ENCODE data around the gene UBE2L3. TPM values are rescaled to one million over a fixed set of nuclear protein-coding genes. Genes with fewer than 3 reads are reported as not detected.
A peak's percentile ranks its signal among the peaks of the same experiment; 100 is the strongest.
"Not testable (repeated sequence)": the region's sequence is repeated elsewhere in the genome, so short reads cannot be mapped to it uniquely, and the experiment has no call there.

UBE2L3 gene
- total RNA-seq, 4 donors from 2014 or later, result 42.1 to 69.7 (median 50.1) TPM

DNA sequence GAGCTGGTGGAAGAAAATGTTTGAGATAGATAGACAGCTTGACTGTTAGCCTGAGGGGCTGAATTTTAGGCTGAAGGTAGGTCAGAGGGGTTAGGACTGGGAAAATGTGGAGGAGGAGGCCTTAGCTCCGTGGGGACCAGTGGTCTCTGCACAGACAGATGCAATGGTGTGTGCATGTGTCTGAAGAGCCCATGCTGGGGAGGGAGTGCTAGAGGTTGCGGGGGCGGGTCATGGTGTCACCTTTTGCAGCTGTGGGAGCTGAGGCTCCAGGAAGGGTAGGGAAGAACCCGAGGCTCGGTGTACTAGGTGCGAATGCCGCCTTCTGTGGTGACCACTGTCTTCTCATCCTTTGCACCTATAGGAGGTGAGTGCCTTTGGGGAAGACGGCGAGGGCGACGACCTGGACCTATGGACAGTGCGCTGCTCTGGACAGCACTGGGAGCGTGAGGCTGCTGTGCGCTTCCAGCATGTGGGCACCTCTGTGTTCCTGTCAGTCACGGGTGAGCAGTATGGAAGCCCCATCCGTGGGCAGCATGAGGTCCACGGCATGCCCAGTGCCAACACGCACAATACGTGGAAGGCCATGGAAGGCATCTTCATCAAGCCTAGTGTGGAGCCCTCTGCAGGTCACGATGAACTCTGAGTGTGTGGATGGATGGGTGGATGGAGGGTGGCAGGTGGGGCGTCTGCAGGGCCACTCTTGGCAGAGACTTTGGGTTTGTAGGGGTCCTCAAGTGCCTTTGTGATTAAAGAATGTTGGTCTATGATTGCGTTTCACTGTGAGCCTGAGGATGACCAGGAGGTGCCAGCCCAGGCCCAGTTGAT, 76.2 kb downstream of the UBE2L3 start:
- Histone ChIP-seq H3K27ac (no peak overlapping the region), H3K4me1 (peaks cover 0 to 13% (median 6%) of the 10 kb centered on the region in 4 donors), H3K4me3 (peak overlapping the region in 2 of 4 donors; percentile 75 to 82), H3K9me3 (no peaks in the 10 kb centered on the region), H3K36me3 (peaks cover 0 to under 1% (median 0%) of the 10 kb centered on the region in 3 donors), H3K27me3 (no peaks in the 10 kb centered on the region)
- TF ChIP-seq, protein P1, sequence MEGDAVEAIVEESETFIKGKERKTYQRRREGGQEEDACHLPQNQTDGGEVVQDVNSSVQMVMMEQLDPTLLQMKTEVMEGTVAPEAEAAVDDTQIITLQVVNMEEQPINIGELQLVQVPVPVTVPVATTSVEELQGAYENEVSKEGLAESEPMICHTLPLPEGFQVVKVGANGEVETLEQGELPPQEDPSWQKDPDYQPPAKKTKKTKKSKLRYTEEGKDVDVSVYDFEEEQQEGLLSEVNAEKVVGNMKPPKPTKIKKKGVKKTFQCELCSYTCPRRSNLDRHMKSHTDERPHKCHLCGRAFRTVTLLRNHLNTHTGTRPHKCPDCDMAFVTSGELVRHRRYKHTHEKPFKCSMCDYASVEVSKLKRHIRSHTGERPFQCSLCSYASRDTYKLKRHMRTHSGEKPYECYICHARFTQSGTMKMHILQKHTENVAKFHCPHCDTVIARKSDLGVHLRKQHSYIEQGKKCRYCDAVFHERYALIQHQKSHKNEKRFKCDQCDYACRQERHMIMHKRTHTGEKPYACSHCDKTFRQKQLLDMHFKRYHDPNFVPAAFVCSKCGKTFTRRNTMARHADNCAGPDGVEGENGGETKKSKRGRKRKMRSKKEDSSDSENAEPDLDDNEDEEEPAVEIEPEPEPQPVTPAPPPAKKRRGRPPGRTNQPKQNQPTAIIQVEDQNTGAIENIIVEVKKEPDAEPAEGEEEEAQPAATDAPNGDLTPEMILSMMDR (IDR thresholded peaks at IDR 0.05), result no peak
- TF ChIP-seq POLR2A (IDR thresholded peaks at IDR 0.05), result no peak
- no peak for DNase-seq

DNA sequence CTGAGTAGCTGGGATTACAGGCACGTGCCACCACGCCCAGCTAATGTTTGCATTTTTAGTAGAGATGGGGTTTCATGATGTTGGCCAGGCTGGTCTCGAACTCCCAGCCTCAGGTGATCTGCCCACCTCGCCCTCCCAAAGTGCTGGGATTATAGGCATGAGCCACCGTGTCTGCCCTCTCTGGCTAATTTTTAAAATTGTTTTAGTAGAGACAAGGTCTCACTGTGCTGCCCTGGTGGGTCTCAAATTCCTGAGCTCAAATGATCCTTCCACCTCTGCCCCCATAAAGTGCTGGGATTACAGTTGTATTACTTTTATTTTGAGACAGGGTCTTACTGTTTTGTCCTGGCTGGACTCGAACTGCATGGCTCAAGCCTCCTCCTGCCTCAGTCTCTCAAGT, 78.0 kb downstream of the UBE2L3 start:
- not testable (repeated sequence) for H3K27ac ChIP-seq, H3K9me3 ChIP-seq, DNase-seq, H3K36me3 ChIP-seq, H3K27me3 ChIP-seq, H3K4me3 ChIP-seq
- H3K4me1 ChIP-seq, result peaks cover 0 to 13% (median 6%) of the 10 kb centered on the region in 4 donors

DNA sequence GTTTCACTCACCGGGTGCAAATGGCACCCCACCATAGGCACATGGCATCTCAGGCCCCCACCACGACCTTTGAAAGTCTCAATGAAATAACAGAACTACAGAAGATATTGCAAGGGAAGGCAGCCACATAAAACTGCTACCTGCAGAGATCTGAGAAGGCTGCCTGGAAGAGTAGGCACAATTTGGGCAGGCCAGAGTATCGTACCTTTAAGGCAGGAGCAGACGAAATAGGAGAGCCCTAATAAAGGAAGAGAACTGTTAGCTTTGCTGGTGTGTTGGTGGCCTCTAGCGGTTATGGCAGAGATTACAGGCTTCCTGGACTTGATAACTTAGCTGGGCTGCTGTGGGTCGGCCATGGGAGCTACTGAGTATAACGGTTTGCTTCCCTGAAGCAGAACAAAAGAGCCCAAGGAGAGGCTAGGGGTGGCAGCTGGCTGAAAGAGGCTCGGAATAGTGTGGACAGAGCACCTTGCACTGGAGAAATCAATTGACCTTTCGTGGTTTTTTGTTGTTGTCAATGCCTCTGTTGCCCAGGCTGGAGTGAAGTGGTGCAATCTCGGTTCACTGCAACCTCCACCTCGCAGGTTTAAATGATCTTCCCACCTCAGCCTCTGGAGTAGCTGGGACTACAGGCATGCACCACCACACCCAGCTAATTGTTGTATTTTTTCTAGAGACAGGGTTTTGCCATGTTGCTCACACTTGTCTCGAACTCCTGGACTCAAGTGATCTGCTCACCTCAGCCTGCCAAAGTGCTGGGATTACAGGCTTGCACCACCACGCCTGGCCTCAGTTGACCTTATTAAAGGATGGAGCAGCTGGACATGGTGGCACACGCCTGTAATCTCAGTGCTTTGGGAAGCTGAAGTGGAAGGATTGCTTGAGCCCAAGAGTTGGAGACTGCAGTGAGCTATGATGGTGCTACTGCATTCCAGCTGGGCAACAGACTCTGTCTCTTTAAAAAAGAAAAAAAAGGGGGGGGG, 79.4 kb downstream of the UBE2L3 start:
- no peak overlapping the region for H3K4me3 ChIP-seq

DNA sequence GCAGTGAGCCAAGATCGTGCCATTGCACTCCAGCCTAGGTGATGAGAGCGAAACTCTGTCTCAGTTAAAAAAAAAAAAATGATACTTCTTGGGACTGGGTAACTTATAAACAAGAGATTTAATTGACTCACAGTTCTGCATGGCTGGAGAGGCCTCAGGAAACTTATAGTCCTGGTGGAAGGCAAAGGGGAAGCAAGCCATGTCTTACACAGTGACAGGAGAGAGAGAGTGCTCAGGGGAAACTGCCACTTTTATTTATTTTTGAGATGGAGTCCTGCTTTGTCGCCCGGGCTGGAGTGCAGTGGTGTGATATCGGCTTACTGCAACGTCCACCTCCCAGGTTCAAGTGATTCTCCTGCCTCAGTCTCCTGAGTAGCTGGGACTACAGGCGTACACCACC, 82.8 kb downstream of the UBE2L3 start:
- H3K4me3 ChIP-seq, result no peak overlapping the region
- no peak for TF ChIP-seq POLR2A (IDR thresholded peaks at IDR 0.05)
- TF ChIP-seq, protein P1 (IDR thresholded peaks at IDR 0.05), result no peak
- no peaks in the 10 kb centered on the region for H3K27me3 ChIP-seq
- no peak for DNase-seq
- no peak overlapping the region for H3K27ac ChIP-seq
- H3K4me1 ChIP-seq, result peaks cover 4 to 20% (median 11%) of the 10 kb centered on the region in 4 donors
- H3K36me3 ChIP-seq, result peaks cover 0 to 8% (median 0%) of the 10 kb centered on the region in 3 donors
- no peaks in the 10 kb centered on the region for H3K9me3 ChIP-seq

More for the DNA sequence above, 79.4 kb downstream of the UBE2L3 start:
- Histone ChIP-seq H3K36me3 (peaks cover 0 to 8% (median 0%) of the 10 kb centered on the region in 3 donors), H3K4me1 (peaks cover 0 to 25% (median 11%) of the 10 kb centered on the region in 4 donors), H3K27me3 (no peaks in the 10 kb centered on the region), H3K27ac (no peak overlapping the region), H3K9me3 (no peaks in the 10 kb centered on the region)
- peak; percentile 71 to 94 (median 82) for DNase-seq
- TF ChIP-seq, protein P1 (IDR thresholded peaks at IDR 0.05), result peak; percentile 75 to 93 (median 88)
- TF ChIP-seq POLR2A (IDR thresholded peaks at IDR 0.05), result no peak

DNA sequence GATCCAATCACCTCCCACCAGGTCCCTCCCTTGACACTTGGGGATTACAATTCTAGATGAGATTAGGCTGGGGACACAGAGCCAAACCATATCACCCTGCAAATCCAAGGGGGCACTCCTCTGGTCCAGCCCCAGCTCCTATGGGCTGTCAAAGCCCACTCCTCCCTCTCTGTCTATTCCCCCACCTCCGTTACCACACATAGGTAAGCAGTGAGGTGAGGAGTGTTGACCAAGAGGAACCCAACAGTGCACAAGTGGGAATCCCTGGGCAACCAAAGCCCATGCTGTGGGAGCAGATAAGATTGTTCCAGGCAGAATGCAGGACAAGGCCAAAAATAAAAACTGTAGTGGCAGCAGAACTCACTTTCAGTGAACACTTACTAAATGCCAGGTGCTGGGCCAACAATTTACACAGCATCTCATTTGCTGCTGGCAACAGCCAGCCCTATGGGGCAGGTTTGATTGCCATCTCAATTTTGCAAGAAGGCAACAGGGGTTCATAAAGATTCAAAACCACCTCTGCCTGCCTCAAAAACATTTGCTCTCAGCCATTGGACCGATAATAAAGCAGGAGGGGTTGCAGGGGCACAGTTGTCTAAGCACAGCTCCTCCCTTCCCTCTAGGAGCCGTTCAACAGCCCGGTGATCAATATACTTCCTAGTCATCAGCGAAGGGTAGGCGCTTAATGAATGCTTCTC, 83.5 kb downstream of the UBE2L3 start:
- Histone ChIP-seq H3K4me1 (peaks cover 4 to 20% (median 11%) of the 10 kb centered on the region in 4 donors), H3K4me3 (peak overlapping the region; percentile 40 to 65 (median 59)), H3K27me3 (no peaks in the 10 kb centered on the region), H3K9me3 (no peaks in the 10 kb centered on the region), H3K27ac (no peak overlapping the region), H3K36me3 (peaks cover 0 to 8% (median 0%) of the 10 kb centered on the region in 3 donors)
- DNase-seq, result no peak
- TF ChIP-seq, protein P1 (IDR thresholded peaks at IDR 0.05), result no peak
- no peak for TF ChIP-seq POLR2A (IDR thresholded peaks at IDR 0.05)
